ENCODE results near the gene OR6P1. TPM values are rescaled to one million over a fixed set of nuclear protein-coding genes. Genes with fewer than 3 reads are reported as not detected.

The OR6P1 gene
- total RNA-seq, 1 donor from 2014 or later = not detected

GRCh38 chr1:158600735-158601134 is 30.4 kb upstream of the OR6P1 start:
- no peak for TF ChIP-seq CTCF (IDR thresholded peaks at IDR 0.05)
- no peaks in the 10 kb centered on the region for H3K27me3 Mint-ChIP-seq (ENCODE audit: unreplicated experiment)
- peaks cover 15% of the 10 kb centered on the region for H3K9me3 Mint-ChIP-seq (ENCODE audit: unreplicated experiment)
- no peaks in the 10 kb centered on the region for H3K36me3 Mint-ChIP-seq (ENCODE audit: unreplicated experiment)
- H3K4me1 Mint-ChIP-seq (ENCODE audit: unreplicated experiment) = no peaks in the 10 kb centered on the region
- H3K27ac Mint-ChIP-seq (ENCODE audit: unreplicated experiment) = no peak overlapping the region
- no peak overlapping the region for H3K4me3 Mint-ChIP-seq (ENCODE audit: unreplicated experiment)
- no peak for DNase-seq (ENCODE audit: extremely low spot score, unreplicated experiment)

- Mint-ChIP-seq H3K4me1 (ENCODE audit: unreplicated experiment) (no peaks in the 10 kb centered on the region), H3K36me3 (ENCODE audit: unreplicated experiment) (no peaks in the 10 kb centered on the region), H3K4me3 (ENCODE audit: unreplicated experiment) (no peak overlapping the region), H3K27ac (ENCODE audit: unreplicated experiment) (no peak overlapping the region), H3K9me3 (ENCODE audit: unreplicated experiment) (no peaks in the 10 kb centered on the region), H3K27me3 (ENCODE audit: unreplicated experiment) (no peaks in the 10 kb centered on the region)
- no peak for DNase-seq (ENCODE audit: extremely low spot score, unreplicated experiment)
- no peak for TF ChIP-seq CTCF (IDR thresholded peaks at IDR 0.05)
Measured at GRCh38 chr1:158586942-158587341, 16.6 kb upstream of the OR6P1 start.

GRCh38 chr1:158583962-158584361 is 13.6 kb upstream of the OR6P1 start:
- no peak for TF ChIP-seq CTCF (IDR thresholded peaks at IDR 0.05)
- DNase-seq (ENCODE audit: extremely low spot score, unreplicated experiment) = no peak
- Mint-ChIP-seq H3K9me3 (ENCODE audit: unreplicated experiment) (no peaks in the 10 kb centered on the region), H3K27ac (ENCODE audit: unreplicated experiment) (no peak overlapping the region), H3K27me3 (ENCODE audit: unreplicated experiment) (no peaks in the 10 kb centered on the region), H3K4me3 (ENCODE audit: unreplicated experiment) (no peak overlapping the region), H3K4me1 (ENCODE audit: unreplicated experiment) (no peaks in the 10 kb centered on the region), H3K36me3 (ENCODE audit: unreplicated experiment) (no peaks in the 10 kb centered on the region)

- no peak for TF ChIP-seq CTCF (IDR thresholded peaks at IDR 0.05)
- H3K27ac Mint-ChIP-seq (ENCODE audit: unreplicated experiment) = no peak within 1 kb of the TSS
- H3K4me1 Mint-ChIP-seq (ENCODE audit: unreplicated experiment) = no peaks in the 10 kb centered on the region
Measured at GRCh38 chr1:158579733-158580132, 9.4 kb upstream of the OR6P1 start, which contains the start of gene OR10X1. Gene OR10X1 (minus strand): TSS chr1:158579899. CDS start chr1:158579899, 0 bp downstream.

GRCh38 chr1:158577561-158577960 is 7.2 kb upstream of the OR6P1 start:
- Mint-ChIP-seq H3K27ac (ENCODE audit: unreplicated experiment) (no peak overlapping the region), H3K36me3 (ENCODE audit: unreplicated experiment) (no peaks in the 10 kb centered on the region), H3K9me3 (ENCODE audit: unreplicated experiment) (no peaks in the 10 kb centered on the region), H3K27me3 (ENCODE audit: unreplicated experiment) (no peaks in the 10 kb centered on the region), H3K4me1 (ENCODE audit: unreplicated experiment) (no peaks in the 10 kb centered on the region), H3K4me3 (ENCODE audit: unreplicated experiment) (no peak overlapping the region)
- TF ChIP-seq CTCF (IDR thresholded peaks at IDR 0.05) = no peak
- DNase-seq (ENCODE audit: extremely low spot score, unreplicated experiment) = no peak

More at GRCh38 chr1:158579733-158580132, 9.4 kb upstream of the OR6P1 start, which contains the start of gene OR10X1:
- Mint-ChIP-seq H3K4me3 (ENCODE audit: unreplicated experiment) (no peak within 1 kb of the TSS), H3K36me3 (ENCODE audit: unreplicated experiment) (no peaks in the 10 kb centered on the region), H3K27me3 (ENCODE audit: unreplicated experiment) (no peaks in the 10 kb centered on the region), H3K9me3 (ENCODE audit: unreplicated experiment) (no peaks in the 10 kb centered on the region)
- DNase-seq (ENCODE audit: extremely low spot score, unreplicated experiment) = no peak
